IPS-18c (cell line): ENCODE measurements around the gene LYPD6B.

Source experiments
- H3K4me3 ChIP-seq: 2 replicates; pipeline ENCODE4 v1.7.0; 2013; ENCODE audit warnings: low read depth, mild to moderate bottlenecking, low read length, moderate library complexity; ENCODE audit not compliant: insufficient read depth
- H3K9me3 ChIP-seq: one replicate; pipeline ENCODE4 v1.6.1; 2013; ENCODE audit warnings: mild to moderate bottlenecking, low read length, moderate library complexity; ENCODE audit not compliant: control insufficient read depth, insufficient read depth

The LYPD6B gene

DNA sequence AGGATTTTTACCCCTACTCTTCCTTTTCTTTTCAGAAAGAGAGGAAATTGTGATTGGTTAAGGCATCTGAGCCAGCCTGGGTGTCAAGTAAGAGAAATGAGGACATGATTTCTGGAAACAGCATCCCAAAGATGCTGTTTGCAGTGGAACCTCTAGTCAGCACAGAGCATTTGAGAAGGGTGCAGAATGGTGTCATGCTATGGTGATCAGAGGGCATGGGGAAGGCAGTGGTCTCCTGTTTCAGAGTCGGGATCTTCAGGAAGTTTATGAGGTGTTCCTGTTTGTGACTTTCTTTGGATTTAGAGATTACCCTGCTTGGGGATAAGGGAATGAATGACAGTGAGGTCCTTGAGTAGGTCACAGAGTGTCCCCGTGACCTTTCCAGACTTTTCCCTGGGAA lies 117.5 kb downstream of the LYPD6B start:
- H3K4me3 ChIP-seq = no peak overlapping the region
- H3K9me3 ChIP-seq = no peaks in the 10 kb centered on the region

DNA sequence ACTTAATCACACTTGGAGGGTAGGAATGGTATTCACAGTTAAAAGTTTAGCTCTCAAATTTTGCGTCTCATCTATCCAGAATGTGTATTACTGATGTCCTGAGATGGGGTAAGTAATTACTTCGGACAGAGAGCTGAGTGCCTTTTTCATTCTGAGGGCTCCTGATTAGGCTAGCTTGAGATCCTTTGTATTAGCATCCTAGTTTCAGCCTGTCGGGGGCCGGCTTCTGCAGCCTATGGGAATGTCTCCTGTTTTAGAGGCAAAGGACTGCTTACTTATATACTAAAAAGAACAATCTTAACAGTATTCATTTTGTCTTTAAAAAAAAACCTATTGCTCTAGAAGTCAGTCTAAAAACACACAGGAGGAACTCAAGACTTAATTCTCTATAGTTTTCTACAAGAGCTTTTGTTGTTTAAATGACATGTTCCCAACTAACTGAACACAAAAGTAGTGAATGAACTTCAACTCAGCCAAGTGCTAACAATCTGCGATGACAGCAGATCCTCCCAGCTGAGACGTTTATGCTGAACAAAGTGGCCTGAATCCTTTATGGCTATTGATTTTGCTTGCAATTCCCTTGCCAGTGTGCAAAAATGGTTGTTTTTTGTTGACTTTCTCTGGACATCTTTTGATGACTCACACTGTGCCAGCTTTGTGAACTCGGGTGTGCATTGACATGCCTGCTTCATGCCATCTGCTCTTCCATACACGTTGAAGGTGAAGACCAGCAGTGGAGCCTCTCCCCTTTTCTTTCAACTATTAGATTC lies 118.7 kb downstream of the LYPD6B start:
- Histone ChIP-seq H3K4me3 (no peak overlapping the region), H3K9me3 (no peaks in the 10 kb centered on the region)

DNA sequence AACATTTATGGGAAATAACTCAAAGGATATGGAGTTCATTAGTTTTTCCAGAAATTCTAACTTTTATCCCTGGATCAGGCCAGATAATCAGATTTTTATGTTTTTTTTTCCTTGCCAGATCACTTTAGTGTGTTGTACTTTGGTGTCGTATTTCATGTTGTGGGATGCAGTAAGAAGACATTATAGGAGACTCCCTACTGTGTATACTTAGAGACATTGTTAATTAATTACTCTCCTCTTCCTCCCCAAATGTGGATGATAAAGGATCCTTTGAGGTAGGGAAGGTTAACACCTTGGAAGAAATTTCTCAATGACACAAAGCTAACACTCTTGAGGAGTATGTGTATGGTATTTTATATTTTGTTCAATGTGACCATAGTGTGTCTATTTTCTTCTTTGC lies 120.5 kb downstream of the LYPD6B start:
- Histone ChIP-seq H3K9me3 (no peaks in the 10 kb centered on the region), H3K4me3 (no peak overlapping the region)

DNA sequence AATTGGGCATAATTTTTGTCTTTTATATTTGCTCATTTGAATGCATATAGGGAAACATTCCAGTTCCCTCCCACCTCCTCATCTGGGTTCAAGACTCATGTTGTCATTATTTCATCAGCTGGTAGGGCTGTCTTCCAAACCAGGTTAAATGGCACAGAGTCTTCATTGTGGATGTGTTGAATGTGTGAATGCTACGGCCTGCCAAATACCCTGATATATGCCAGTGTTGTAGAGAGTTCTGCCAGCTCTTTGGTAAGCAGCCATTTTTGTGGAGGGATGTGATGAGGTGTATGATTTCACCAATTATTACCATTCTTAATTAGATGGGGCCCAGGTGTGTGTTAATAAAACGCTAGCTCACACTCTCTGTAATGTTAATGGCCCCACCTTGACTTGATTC lies 121.7 kb downstream of the LYPD6B start:
- Histone ChIP-seq H3K9me3 (no peaks in the 10 kb centered on the region), H3K4me3 (no peak overlapping the region)

DNA sequence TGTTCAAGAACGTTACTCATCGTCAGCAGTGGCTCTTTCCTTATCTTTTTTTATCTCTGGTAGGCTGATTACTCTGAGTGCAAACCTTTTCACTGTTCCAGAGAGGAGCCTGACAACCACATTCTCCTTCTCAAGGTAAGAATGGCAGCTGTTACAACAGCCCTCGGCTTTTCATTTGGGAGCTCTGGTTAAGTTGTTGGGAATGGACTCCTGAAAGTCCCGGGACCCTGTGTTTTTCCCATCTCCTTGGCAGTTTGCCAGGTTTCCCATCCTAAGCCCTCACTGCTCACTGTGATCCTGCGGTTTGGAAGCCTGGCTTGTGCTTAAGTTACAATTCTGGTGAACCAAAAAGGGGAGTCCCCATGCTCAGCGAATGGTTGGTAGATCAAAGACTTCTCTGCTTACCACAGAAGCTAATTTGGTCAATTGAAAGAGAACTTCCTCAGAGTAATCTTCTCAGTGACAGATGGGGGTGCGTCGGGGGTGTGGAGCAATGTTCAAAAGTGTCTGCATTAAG lies 122.3 kb downstream of the LYPD6B start:
- Histone ChIP-seq H3K4me3 (no peak overlapping the region), H3K9me3 (no peaks in the 10 kb centered on the region)

DNA sequence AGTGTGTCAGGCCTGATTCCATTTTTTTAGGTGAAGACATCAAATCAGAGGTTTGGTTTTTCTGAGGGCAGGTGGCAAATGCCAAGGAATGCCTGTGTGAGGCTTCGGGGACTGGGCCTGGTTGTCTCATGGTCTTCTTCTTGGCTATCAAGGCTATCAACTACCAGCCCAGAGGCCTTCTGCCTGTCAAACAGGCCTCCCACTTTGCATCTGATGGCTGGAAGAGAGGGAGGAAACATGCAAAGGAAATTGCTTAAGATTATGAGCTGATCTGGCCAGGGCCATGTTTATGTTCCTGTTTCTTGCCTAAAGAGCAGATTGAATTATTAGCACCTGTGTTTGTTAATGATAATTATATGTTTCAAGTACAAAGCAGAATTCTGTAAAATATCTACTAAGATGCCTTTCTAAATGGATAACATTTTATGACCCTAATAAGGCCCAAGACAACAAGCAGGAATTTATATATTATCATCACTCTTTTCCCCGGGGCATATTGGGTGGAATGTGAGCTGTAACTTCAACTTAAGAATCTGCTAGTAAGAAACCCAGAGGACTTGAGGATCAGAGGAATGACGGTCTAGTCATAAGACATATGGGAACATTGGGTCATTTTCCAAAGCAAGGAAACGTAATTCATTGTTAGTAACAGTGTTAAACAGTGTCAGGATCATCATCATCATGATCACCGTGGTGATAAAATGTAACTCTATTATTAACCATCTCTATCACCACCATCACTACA lies 123.2 kb downstream of the LYPD6B start:
- Histone ChIP-seq H3K9me3 (no peaks in the 10 kb centered on the region), H3K4me3 (no peak overlapping the region)

DNA sequence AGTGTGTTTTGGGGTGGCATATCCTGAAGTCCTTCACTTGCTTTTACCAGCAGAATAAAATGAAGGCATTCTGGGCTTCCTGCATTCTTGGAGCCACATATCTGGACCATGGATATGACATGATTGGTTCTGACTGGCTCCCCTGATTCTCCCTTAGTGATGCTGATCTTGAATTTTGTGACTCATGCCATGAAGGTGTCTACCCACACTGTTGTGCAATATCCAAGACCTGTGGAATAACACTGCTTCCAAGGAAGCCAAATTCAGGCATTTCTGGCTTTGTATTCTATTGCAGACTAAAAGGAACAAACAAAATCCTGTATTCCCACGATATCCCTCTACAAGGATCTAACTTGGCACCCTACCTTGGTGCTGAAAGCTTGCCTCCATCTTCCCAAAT lies 125.8 kb downstream of the LYPD6B start:
- H3K9me3 ChIP-seq = no peaks in the 10 kb centered on the region
- no peak overlapping the region for H3K4me3 ChIP-seq

DNA sequence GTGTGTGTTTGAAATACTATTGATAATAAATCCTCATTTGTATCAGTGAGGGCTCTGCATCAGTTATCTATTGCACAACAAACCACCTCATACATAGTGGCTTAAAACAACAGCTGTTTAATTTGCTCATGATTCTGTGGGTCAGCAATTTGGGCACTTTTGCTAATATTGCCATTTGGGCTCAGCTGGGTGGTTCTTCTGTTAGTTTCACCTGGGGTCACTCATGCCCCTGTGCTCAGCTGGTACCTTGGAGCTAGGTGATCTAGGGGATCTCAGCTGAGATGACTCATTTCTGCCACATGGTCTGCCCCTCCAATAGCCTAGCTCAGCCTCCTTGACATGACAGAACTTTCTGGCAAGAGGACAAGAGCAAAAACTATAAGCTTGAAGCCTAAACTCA lies 126.3 kb downstream of the LYPD6B start:
- Histone ChIP-seq H3K4me3 (no peak overlapping the region), H3K9me3 (no peaks in the 10 kb centered on the region)

DNA sequence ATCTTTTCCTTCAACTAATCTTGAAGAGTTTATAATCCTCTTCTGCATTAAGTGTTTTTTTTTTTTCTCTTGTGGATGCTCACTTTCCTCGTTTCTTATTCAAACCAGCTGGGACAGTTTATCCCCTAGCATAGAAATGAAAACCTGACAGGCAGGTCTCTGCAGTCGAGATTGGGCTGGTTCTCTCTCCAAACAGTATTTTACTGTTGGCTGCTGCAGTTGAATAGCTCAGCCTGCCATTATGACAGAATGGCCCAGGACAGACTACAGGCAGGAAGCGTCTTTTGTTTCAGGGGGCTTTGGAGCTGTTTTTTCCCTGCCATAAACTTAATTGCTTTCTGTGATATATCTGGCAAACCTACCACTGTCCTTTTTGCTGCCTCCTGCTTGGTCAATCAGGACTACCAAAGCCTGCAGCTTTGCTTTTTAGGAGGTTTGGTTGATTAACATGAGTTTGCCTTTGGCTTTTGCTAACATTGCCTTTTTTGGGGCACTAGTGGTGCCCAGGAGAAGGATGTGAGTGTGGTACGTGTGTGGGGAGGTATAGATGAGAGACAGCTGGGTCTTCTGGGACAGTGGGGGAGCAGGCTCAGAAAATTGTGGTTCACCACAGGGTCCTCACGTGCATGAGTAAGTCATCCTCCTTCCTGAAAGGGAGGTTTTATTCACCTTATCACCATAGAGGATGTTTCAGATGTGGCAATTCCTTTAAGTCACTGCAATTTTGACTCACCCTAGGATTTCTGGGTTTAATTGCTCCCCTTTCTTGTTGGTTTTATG lies 128.7 kb downstream of the LYPD6B start:
- no peak overlapping the region for H3K4me3 ChIP-seq
- no peaks in the 10 kb centered on the region for H3K9me3 ChIP-seq

DNA sequence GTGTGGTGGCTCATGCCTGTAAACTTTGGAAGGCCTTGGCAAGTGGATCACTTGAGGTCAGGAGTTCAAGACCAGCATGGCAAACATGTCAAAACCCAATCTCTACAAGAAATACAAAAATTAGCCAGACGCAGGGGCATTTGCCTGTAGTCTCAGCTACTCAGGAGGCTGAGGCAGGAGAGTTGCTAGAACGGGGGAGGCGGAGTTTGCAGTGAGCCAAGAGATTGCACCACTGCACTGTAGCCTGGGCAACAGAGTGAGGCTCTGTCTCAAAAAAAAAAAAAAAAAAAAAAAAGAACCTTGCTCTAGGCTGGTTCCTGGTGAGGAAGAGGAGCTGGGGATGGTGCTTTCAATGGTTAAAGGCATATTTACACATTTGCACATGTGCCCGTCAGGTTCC lies 129.4 kb downstream of the LYPD6B start:
- no peak overlapping the region for H3K4me3 ChIP-seq
- H3K9me3 ChIP-seq = no peaks in the 10 kb centered on the region

DNA sequence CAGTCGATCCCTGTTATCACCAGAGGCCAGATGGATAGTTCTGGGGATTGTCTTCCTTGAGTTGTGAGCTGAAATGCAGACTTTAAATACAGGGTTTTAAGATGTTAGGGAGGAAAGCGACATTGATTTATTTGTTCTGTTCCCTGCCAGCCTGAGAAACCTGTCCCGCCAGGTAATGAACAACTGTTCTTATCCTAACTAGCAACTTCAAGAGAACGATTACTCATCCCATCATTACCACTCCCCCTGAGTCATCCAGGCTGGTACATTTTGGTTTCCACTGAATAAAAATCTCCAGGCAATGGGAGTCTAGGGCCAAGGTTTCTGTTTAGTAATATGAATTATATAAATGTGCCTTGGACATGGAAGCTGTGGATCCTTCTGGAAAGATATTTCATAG lies 131.2 kb downstream of the LYPD6B start:
- Histone ChIP-seq H3K4me3 (no peak overlapping the region), H3K9me3 (no peaks in the 10 kb centered on the region)

DNA sequence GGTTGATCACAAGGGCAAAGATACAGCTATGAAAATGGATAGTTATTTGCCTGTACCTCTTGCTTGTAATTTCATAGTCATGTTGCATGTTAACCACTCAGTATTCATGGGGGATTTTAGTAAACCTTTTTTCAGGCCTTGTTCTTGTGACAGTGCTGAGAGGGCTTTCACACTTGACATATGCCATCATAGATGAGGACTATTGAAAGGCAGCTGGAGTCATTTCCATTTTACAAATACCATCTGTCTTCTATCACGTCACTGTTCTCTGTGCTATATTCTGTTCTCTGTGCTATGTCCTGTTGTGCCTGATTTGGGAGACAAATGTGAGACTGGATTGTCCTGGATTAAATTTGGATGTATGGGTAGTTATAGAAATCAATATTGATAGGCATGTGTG lies 131.7 kb downstream of the LYPD6B start:
- no peak overlapping the region for H3K4me3 ChIP-seq

DNA sequence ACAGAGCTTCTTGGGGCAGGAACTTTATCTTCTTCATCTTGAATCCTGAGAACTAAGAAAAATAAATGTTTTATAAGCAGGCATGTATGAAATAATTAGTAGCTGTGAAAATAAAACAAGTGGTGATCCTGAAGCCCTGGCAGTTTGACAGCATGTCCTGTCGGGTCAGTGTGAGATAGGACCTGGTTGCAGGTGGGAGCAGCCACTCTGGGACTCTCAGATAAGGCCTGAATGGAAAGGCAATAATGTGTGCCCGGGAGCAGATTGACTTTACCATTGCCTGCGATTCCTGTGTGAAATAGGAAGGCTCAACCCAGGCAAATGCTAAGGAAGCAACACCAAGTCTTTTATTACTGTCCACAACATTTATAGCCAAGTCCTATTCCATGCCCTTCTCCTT lies 132.4 kb downstream of the LYPD6B start:
- Histone ChIP-seq H3K9me3 (no peaks in the 10 kb centered on the region), H3K4me3 (no peak overlapping the region)

More for the DNA sequence above, 131.7 kb downstream of the LYPD6B start:
- H3K9me3 ChIP-seq = no peaks in the 10 kb centered on the region

DNA sequence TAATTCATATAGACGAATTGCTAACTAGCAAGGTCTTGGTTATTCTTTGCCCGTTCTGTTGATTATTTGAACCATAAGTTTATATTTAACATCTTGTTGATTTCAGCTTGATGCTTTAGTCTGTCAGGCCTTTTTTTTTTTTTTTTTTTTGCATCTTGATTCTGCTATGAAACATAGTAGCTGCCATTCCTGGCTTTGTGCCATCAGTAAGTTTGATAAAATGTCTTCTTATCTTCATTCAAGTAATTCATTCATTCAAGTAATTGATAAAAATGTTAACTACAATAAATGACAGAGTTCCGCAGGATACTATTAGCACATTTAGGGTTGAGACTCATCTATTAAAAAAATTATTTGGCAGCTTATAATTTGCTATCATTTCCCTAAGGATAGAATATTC lies 134.7 kb downstream of the LYPD6B start:
- no peaks in the 10 kb centered on the region for H3K9me3 ChIP-seq

DNA sequence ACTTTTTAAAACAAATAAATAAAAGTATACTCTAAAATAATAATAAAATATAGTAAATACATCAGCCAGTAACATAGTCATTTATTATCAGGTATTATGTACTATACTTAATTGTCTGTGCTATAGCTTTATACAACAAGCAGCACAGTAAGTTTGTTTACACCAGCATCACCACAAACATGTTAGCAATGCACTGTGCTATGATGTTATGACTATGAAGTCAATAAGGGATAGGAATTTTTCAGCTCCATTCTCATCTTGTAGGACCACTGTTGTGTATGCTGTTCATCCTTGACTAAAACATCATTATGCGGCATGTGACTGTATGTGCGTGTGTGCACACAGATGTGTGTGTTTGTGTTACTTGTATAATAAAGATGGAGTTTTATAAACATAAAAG lies 137.5 kb downstream of the LYPD6B start:
- Histone ChIP-seq H3K9me3 (no peaks in the 10 kb centered on the region), H3K4me3 (no peak overlapping the region)

More for the DNA sequence above, 134.7 kb downstream of the LYPD6B start:
- no peak overlapping the region for H3K4me3 ChIP-seq

DNA sequence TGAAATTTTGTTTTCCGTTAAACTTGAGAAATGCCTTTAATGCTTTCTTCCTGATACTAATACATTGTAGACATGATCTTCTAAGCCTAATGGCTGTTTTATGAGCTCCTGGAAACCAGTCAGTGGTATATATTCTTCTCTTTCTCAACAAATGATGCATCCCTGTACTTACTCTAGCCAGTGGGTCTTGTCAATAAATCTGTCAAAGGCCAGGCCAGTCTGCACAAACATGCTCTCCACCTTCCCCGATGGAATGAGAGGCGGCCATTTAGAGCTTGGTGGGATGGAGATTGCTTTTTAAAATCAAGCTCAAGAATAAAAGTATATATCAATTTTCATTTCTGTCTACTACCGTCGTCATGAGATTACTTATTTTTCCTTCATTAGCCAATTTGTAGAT lies 140.1 kb downstream of the LYPD6B start:
- Histone ChIP-seq H3K9me3 (no peaks in the 10 kb centered on the region), H3K4me3 (no peak overlapping the region)

DNA sequence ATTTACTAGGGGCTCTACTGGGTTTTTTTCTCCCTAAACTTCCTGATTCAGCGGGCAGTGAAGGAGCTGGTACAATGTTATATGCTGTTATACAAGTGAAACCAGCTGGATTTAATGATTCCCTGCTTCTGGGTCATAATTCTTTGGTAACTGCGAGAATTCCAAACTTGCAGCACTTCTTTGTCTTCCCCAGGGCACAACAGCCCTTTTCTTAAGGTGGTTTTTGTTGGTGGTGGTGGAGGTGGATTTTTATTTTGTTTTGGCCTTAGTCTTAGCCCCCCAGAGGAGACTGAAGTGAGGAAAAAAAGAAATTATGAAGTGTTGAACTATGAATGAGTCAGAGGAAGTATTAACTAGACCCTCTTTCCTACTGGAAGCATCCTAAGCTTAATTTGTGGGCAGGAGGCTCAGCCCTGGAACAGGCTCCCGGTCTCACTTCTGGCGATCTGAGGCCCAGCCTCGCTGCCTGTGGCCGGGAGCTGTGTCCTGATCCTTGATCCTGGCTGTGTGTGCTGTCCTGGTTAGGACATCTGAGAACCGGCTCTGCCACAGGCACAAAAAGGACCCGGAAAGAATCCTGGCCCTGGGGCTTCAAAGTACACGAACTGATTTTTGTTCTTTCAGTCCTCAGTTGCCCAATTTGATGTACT lies 141.9 kb downstream of the LYPD6B start:
- Histone ChIP-seq H3K9me3 (no peaks in the 10 kb centered on the region), H3K4me3 (no peak overlapping the region)
